Measurements from ENCODE around the gene TMEM145.

TMEM145 gene

GRCh38 chr19:42356686-42357085 lies 43.6 kb downstream of the TMEM145 start:
- no peak for TF ChIP-seq CTCF (conservative IDR thresholded peaks at IDR 0.05)
- no peak overlapping the region for H3K27ac ChIP-seq

DNA sequence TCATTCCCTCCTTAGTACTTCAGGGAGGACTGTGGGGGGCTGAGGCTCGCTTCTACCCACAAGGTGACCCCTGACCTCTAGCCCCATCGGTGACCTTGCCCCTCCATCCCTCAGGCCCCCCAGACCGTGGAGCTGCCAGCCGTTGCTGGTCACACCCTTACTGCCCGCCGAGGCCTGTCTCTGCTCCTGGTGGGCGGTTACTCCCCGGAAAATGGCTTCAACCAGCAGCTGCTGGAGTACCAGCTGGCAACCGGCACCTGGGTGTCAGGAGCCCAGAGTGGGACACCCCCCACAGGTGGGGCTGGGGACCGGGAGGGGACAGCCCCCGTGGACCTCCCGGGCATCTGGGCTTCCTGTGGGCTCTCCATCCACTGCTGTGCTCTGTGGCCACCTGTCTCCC lies 44.2 kb downstream of the TMEM145 start:
- TF ChIP-seq CTCF (conservative IDR thresholded peaks at IDR 0.05): no peak
- H3K27ac ChIP-seq: no peak overlapping the region

GRCh38 chr19:42360787-42361544 lies 47.9 kb downstream of the TMEM145 start:
- H3K27ac ChIP-seq: no peak overlapping the region
- no peak for TF ChIP-seq CTCF (conservative IDR thresholded peaks at IDR 0.05)

- no peak overlapping the region for H3K27ac ChIP-seq
- TF ChIP-seq CTCF (conservative IDR thresholded peaks at IDR 0.05): no peak
Observed at GRCh38 chr19:42361545-42361910, 48.4 kb downstream of the TMEM145 start.

GRCh38 chr19:42362342-42362741 lies 49.2 kb downstream of the TMEM145 start:
- H3K27ac ChIP-seq: no peak overlapping the region
- TF ChIP-seq CTCF (conservative IDR thresholded peaks at IDR 0.05): no peak

- H3K27ac ChIP-seq: no peak overlapping the region
- no peak for TF ChIP-seq CTCF (conservative IDR thresholded peaks at IDR 0.05)
Observed at GRCh38 chr19:42362891-42363440, 49.9 kb downstream of the TMEM145 start.

DNA sequence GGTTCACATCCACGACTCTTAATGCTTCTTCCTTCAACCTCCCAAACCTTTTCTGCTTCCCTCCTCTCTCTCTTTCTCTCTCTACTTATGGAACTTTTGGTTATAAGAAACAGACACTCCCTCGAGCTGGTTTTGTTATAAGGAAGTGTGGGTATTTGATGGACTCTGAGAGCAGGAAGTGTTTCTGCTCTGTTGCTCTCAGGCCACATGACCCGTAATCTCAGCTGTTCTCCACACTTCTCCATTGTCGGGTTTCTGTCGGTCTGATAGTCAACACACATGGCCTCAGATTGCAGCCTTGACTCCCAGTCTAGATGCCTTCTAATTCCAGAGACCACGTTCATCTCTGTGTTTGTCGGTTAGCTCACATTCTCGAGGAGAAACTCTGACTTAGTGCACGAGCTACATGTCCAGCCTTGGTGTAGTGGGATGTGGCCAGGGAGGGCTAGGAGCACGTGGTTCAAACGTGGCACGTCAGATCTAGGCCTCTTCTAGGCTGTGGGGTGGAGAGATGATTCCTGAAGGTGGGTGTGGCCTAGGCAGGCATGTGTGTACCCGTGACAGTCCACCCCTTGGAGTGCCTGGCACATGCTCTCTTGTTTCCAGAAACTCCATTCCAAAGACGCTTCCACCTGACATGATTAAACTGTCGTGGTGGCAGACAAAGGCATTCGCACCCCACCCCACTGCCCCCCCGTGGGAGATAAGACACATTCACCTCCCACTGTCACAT lies 50.7 kb downstream of the TMEM145 start:
- no peak for TF ChIP-seq CTCF (conservative IDR thresholded peaks at IDR 0.05)

More for the DNA sequence above, 50.7 kb downstream of the TMEM145 start:
- no peak overlapping the region for H3K27ac ChIP-seq
